Measurements from ENCODE around the gene PDGFB. TPM values are rescaled to one million over a fixed set of nuclear protein-coding genes. Genes with fewer than 3 reads are reported as not detected.

The PDGFB gene
- total RNA-seq, 5 donors from 2014 or later (not counting 1 experiment from before 2014, with no cell fraction given) = 2.9 to 18.3 (median 4.6) TPM

Other genes with a start within 250 kb of the PDGFB start
- 10 to 100 TPM; 32.9 to 61.7 (median 52.1) TPM for gene APOBEC3C, start 230.7 kb downstream of the PDGFB start, total RNA-seq
- gene APOBEC3D, start 223.9 kb downstream of the PDGFB start, total RNA-seq = 10 to 100 TPM; 17.1 to 27.2 (median 24.4) TPM
- gene APOBEC3F, start 204.1 kb downstream of the PDGFB start, total RNA-seq = 10 to 100 TPM; 14.3 to 29.1 (median 18.5) TPM
- 10 to 100 TPM; 29.7 to 71.3 (median 62.7) TPM for gene APOBEC3G, start 167.7 kb downstream of the PDGFB start, total RNA-seq
- 1 to 10 TPM; 1.1 to 6.9 (median 6.1) TPM for gene APOBEC3H, start 147.7 kb downstream of the PDGFB start, total RNA-seq
- 100 to 1,000 TPM in 3 of 5 donors, 10 to 100 TPM in 2; 67.4 to 160 (median 149) TPM for gene CBX7, start 92.3 kb downstream of the PDGFB start, total RNA-seq
- gene RPL3, start 74.6 kb upstream of the PDGFB start, total RNA-seq = 1,000 to 10,000 TPM; 3,304 to 3,660 (median 3,479) TPM
- gene SYNGR1, start 105.0 kb upstream of the PDGFB start, total RNA-seq = 1 to 10 TPM; 1.1 to 4.3 (median 2.7) TPM
- gene TAB1, start 154.8 kb upstream of the PDGFB start, total RNA-seq = 10 to 100 TPM; 24.1 to 46.7 (median 44.0) TPM
- 1 to 10 TPM in 3 of 5 donors, under 1 TPM in 2; 0.23 to 2.7 (median 1.1) TPM for gene MGAT3, start 212.0 kb upstream of the PDGFB start, total RNA-seq

Measured in T-cell (primary cell).